ENCODE data around the gene QSER1.

Gene QSER1

GRCh38 chr11:32892355-32893092 is at the start of gene QSER1:
QSER1 (plus strand) TSS chr11:32892811; CDS start chr11:32893126, 315 bp downstream.
- no peaks in the 10 kb centered on the region for H3K27me3 ChIP-seq (ENCODE audit: control insufficient read depth in 5 of 5, insufficient read depth in 4 of 5, low read length in 5 of 5)
- H3K36me3 ChIP-seq (ENCODE audit: control insufficient read depth in 5 of 5, insufficient read depth in 5 of 5, low read length in 5 of 5): no peaks in the 10 kb centered on the region
- no peaks in the 10 kb centered on the region for H3K9me3 ChIP-seq (ENCODE audit: control insufficient read depth in 5 of 5, low read length in 5 of 5)
- peaks cover 0 to 23% (median 18%) of the 10 kb centered on the region in 5 donors for H3K4me1 ChIP-seq (ENCODE audit: control insufficient read depth in 5 of 5, insufficient read depth in 5 of 5, low read length in 5 of 5)
- peak within 1 kb of the TSS; percentile 82 to 93 (median 89) for H3K9ac ChIP-seq (ENCODE audit: low read length in 5 of 5)
- peak within 1 kb of the TSS; percentile 81 to 90 (median 85) for H3K4me3 ChIP-seq (ENCODE audit: low read depth in 1 of 5, low read length in 5 of 5)
- H3K27ac ChIP-seq (ENCODE audit: low read depth, low read length): peak within 1 kb of the TSS; percentile 89

GRCh38 chr11:32843544-32843943 is 49.1 kb upstream of the QSER1 start:
- H3K4me1 ChIP-seq (ENCODE audit: control insufficient read depth in 5 of 5, insufficient read depth in 5 of 5, low read length in 5 of 5): peaks cover 0 to 3% (median 0%) of the 10 kb centered on the region in 5 donors
- H3K27ac ChIP-seq (ENCODE audit: low read depth, low read length): no peak overlapping the region
- no peaks in the 10 kb centered on the region for H3K36me3 ChIP-seq (ENCODE audit: control insufficient read depth in 5 of 5, insufficient read depth in 5 of 5, low read length in 5 of 5)
- peaks cover 0 to 5% (median 2%) of the 10 kb centered on the region in 5 donors for H3K9me3 ChIP-seq (ENCODE audit: control insufficient read depth in 5 of 5, low read length in 5 of 5)
- no peak overlapping the region for H3K9ac ChIP-seq (ENCODE audit: low read length in 5 of 5)
- H3K4me3 ChIP-seq (ENCODE audit: low read depth in 1 of 5, low read length in 5 of 5): no peak overlapping the region
- no peaks in the 10 kb centered on the region for H3K27me3 ChIP-seq (ENCODE audit: control insufficient read depth in 5 of 5, insufficient read depth in 4 of 5, low read length in 5 of 5)

GRCh38 chr11:32847511-32847910 is 45.1 kb upstream of the QSER1 start:
- H3K36me3 ChIP-seq (ENCODE audit: control insufficient read depth in 5 of 5, insufficient read depth in 5 of 5, low read length in 5 of 5): no peaks in the 10 kb centered on the region
- H3K27ac ChIP-seq (ENCODE audit: low read depth, low read length): no peak overlapping the region
- peaks cover 0 to 5% (median 2%) of the 10 kb centered on the region in 5 donors for H3K9me3 ChIP-seq (ENCODE audit: control insufficient read depth in 5 of 5, low read length in 5 of 5)
- H3K27me3 ChIP-seq (ENCODE audit: control insufficient read depth in 5 of 5, insufficient read depth in 4 of 5, low read length in 5 of 5): no peaks in the 10 kb centered on the region
- H3K4me3 ChIP-seq (ENCODE audit: low read depth in 1 of 5, low read length in 5 of 5): no peak overlapping the region
- H3K9ac ChIP-seq (ENCODE audit: low read length in 5 of 5): no peak overlapping the region
- H3K4me1 ChIP-seq (ENCODE audit: control insufficient read depth in 5 of 5, insufficient read depth in 5 of 5, low read length in 5 of 5): peaks cover 0 to 3% (median 0%) of the 10 kb centered on the region in 5 donors

DNA sequence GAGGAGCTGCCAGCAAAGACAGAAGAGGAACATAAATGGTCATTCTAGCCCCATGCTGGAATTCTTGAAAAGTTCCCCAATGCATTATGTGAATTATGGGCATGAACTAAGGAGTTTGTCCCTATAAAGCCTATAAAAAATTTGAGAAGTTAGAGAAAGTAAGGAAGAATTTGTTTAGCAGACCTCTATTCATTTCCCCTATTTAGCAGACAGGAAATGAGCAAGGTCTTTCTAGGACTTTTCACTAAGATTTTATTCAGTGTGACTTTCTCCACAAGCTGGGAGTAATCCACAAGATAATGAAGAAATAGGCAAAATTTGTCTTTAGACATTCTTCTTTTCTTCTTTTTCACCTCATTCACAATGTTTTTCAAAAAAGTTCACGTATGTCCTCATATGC is 42.9 kb upstream of the QSER1 start:
- H3K27ac ChIP-seq (ENCODE audit: low read depth, low read length): no peak overlapping the region
- no peak overlapping the region for H3K4me3 ChIP-seq (ENCODE audit: low read depth in 1 of 5, low read length in 5 of 5)
- peaks cover 0 to 5% (median 2%) of the 10 kb centered on the region in 5 donors for H3K9me3 ChIP-seq (ENCODE audit: control insufficient read depth in 5 of 5, low read length in 5 of 5)
- no peaks in the 10 kb centered on the region for H3K27me3 ChIP-seq (ENCODE audit: control insufficient read depth in 5 of 5, insufficient read depth in 4 of 5, low read length in 5 of 5)
- no peak overlapping the region for H3K9ac ChIP-seq (ENCODE audit: low read length in 5 of 5)
- no peaks in the 10 kb centered on the region for H3K36me3 ChIP-seq (ENCODE audit: control insufficient read depth in 5 of 5, insufficient read depth in 5 of 5, low read length in 5 of 5)
- no peaks in the 10 kb centered on the region for H3K4me1 ChIP-seq (ENCODE audit: control insufficient read depth in 5 of 5, insufficient read depth in 5 of 5, low read length in 5 of 5)

- no peaks in the 10 kb centered on the region for H3K4me1 ChIP-seq (ENCODE audit: control insufficient read depth in 5 of 5, insufficient read depth in 5 of 5, low read length in 5 of 5)
- H3K27me3 ChIP-seq (ENCODE audit: control insufficient read depth in 5 of 5, insufficient read depth in 4 of 5, low read length in 5 of 5): no peaks in the 10 kb centered on the region
- H3K27ac ChIP-seq (ENCODE audit: low read depth, low read length): no peak overlapping the region
- peaks cover 0 to 5% (median 2%) of the 10 kb centered on the region in 5 donors for H3K9me3 ChIP-seq (ENCODE audit: control insufficient read depth in 5 of 5, low read length in 5 of 5)
- no peak overlapping the region for H3K9ac ChIP-seq (ENCODE audit: low read length in 5 of 5)
- no peak overlapping the region for H3K4me3 ChIP-seq (ENCODE audit: low read depth in 1 of 5, low read length in 5 of 5)
- no peaks in the 10 kb centered on the region for H3K36me3 ChIP-seq (ENCODE audit: control insufficient read depth in 5 of 5, insufficient read depth in 5 of 5, low read length in 5 of 5)
These were observed 41.4 kb upstream of the QSER1 start for GRCh38 chr11:32851251-32851650.

DNA sequence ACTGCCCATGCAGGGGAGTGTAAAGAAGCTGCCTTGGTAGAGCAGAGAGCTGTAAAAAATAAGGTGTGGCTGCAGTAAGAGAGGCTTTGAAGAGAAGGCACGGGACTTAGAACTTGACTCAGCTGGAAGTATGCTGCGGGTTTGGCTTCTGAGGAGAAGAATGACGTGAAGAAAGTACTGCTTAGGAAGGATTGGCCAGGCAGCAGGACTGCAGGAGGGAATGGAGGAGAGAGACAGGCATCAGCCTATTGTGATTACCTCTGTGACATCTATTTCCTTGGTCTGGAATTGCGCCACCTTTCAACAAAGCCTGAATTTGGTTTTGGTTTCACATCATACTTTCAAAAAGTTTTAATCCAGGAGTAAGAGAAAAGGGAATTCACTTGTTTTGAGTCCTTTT is 40.4 kb upstream of the QSER1 start:
- H3K36me3 ChIP-seq (ENCODE audit: control insufficient read depth in 5 of 5, insufficient read depth in 5 of 5, low read length in 5 of 5): no peaks in the 10 kb centered on the region
- H3K27me3 ChIP-seq (ENCODE audit: control insufficient read depth in 5 of 5, insufficient read depth in 4 of 5, low read length in 5 of 5): no peaks in the 10 kb centered on the region
- H3K9ac ChIP-seq (ENCODE audit: low read length in 5 of 5): no peak overlapping the region
- H3K9me3 ChIP-seq (ENCODE audit: control insufficient read depth in 5 of 5, low read length in 5 of 5): peaks cover 0 to 5% (median 2%) of the 10 kb centered on the region in 5 donors
- no peaks in the 10 kb centered on the region for H3K4me1 ChIP-seq (ENCODE audit: control insufficient read depth in 5 of 5, insufficient read depth in 5 of 5, low read length in 5 of 5)
- H3K4me3 ChIP-seq (ENCODE audit: low read depth in 1 of 5, low read length in 5 of 5): no peak overlapping the region
- H3K27ac ChIP-seq (ENCODE audit: low read depth, low read length): no peak overlapping the region

GRCh38 chr11:32855601-32856000 is 37.0 kb upstream of the QSER1 start:
- H3K4me1 ChIP-seq (ENCODE audit: control insufficient read depth in 5 of 5, insufficient read depth in 5 of 5, low read length in 5 of 5): no peaks in the 10 kb centered on the region
- no peak overlapping the region for H3K4me3 ChIP-seq (ENCODE audit: low read depth in 1 of 5, low read length in 5 of 5)
- no peak overlapping the region for H3K27ac ChIP-seq (ENCODE audit: low read depth, low read length)
- no peaks in the 10 kb centered on the region for H3K9me3 ChIP-seq (ENCODE audit: control insufficient read depth in 5 of 5, low read length in 5 of 5)
- no peaks in the 10 kb centered on the region for H3K36me3 ChIP-seq (ENCODE audit: control insufficient read depth in 5 of 5, insufficient read depth in 5 of 5, low read length in 5 of 5)
- no peak overlapping the region for H3K9ac ChIP-seq (ENCODE audit: low read length in 5 of 5)
- no peaks in the 10 kb centered on the region for H3K27me3 ChIP-seq (ENCODE audit: control insufficient read depth in 5 of 5, insufficient read depth in 4 of 5, low read length in 5 of 5)

GRCh38 chr11:32858731-32859130 is 33.9 kb upstream of the QSER1 start:
- no peak overlapping the region for H3K4me3 ChIP-seq (ENCODE audit: low read depth in 1 of 5, low read length in 5 of 5)
- no peak overlapping the region for H3K9ac ChIP-seq (ENCODE audit: low read length in 5 of 5)
- H3K4me1 ChIP-seq (ENCODE audit: control insufficient read depth in 5 of 5, insufficient read depth in 5 of 5, low read length in 5 of 5): no peaks in the 10 kb centered on the region
- H3K9me3 ChIP-seq (ENCODE audit: control insufficient read depth in 5 of 5, low read length in 5 of 5): no peaks in the 10 kb centered on the region
- peaks cover 0 to 3% (median 0%) of the 10 kb centered on the region in 5 donors for H3K27me3 ChIP-seq (ENCODE audit: control insufficient read depth in 5 of 5, insufficient read depth in 4 of 5, low read length in 5 of 5)
- no peak overlapping the region for H3K27ac ChIP-seq (ENCODE audit: low read depth, low read length)
- H3K36me3 ChIP-seq (ENCODE audit: control insufficient read depth in 5 of 5, insufficient read depth in 5 of 5, low read length in 5 of 5): no peaks in the 10 kb centered on the region

DNA sequence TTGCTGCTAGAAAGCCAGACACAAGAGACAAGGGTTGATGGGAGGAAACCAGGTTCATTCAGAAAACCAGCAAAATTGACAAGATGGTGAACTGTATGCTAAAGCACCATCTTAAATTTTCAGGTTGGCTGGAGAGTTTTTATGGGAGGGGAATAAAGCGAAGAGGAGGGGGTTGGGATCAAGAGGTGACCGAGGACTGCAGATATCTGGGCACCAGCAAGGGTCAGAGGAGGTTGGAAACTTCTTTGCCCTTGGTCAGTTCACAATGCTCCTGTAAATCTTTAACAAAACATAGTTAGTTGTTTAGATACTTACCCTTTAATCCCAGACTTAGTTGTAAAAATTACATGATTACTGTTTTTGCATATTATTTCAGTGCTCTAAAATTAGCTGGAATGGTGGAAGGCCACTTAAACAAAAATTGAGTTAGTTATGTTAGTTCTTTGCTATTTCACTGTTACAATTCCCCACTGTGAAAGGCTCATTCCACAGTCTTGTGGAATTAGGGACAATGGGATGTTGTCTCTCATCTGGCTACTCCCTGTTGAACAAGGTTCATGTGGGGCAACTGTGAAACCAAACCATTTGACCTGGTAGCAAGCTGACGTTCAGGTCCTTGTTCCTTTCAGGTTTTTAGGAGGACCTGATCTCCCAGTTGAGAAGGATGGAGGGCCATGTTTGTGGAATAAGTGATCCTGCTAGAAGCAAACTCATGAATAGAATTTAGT is 30.6 kb upstream of the QSER1 start:
- Histone ChIP-seq H3K27ac (ENCODE audit: low read depth, low read length) (no peak overlapping the region), H3K4me3 (ENCODE audit: low read depth in 1 of 5, low read length in 5 of 5) (no peak overlapping the region), H3K9me3 (ENCODE audit: control insufficient read depth in 5 of 5, low read length in 5 of 5) (no peaks in the 10 kb centered on the region), H3K9ac (ENCODE audit: low read length in 5 of 5) (no peak overlapping the region), H3K36me3 (ENCODE audit: control insufficient read depth in 5 of 5, insufficient read depth in 5 of 5, low read length in 5 of 5) (no peaks in the 10 kb centered on the region), H3K27me3 (ENCODE audit: control insufficient read depth in 5 of 5, insufficient read depth in 4 of 5, low read length in 5 of 5) (peaks cover 0 to 3% (median 0%) of the 10 kb centered on the region in 5 donors), H3K4me1 (ENCODE audit: control insufficient read depth in 5 of 5, insufficient read depth in 5 of 5, low read length in 5 of 5) (no peaks in the 10 kb centered on the region)

DNA sequence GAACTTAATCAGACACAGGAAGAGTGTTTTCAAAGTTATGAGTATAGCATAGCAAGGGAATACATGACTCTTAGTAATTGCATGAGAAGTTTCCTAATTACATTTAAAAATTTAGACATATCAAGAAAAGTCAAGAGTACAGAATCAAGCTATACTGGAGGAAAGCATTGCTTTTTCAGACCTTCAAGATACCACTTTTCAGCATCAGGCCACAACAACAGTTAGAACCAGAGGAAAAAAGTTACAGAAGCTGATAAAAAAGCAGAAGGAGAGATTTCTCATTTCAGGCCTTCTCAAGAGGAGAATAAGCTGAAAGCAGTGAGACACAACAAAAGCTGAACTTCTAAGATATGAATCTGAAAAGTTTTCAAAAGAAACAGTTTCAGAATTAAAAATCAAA is 28.1 kb upstream of the QSER1 start:
- H3K9me3 ChIP-seq (ENCODE audit: control insufficient read depth in 5 of 5, low read length in 5 of 5): peaks cover 0 to 5% (median 0%) of the 10 kb centered on the region in 5 donors
- no peak overlapping the region for H3K4me3 ChIP-seq (ENCODE audit: low read depth in 1 of 5, low read length in 5 of 5)
- no peaks in the 10 kb centered on the region for H3K4me1 ChIP-seq (ENCODE audit: control insufficient read depth in 5 of 5, insufficient read depth in 5 of 5, low read length in 5 of 5)
- H3K36me3 ChIP-seq (ENCODE audit: control insufficient read depth in 5 of 5, insufficient read depth in 5 of 5, low read length in 5 of 5): no peaks in the 10 kb centered on the region
- H3K27me3 ChIP-seq (ENCODE audit: control insufficient read depth in 5 of 5, insufficient read depth in 4 of 5, low read length in 5 of 5): peaks cover 0 to 3% (median 0%) of the 10 kb centered on the region in 5 donors
- no peak overlapping the region for H3K9ac ChIP-seq (ENCODE audit: low read length in 5 of 5)
- H3K27ac ChIP-seq (ENCODE audit: low read depth, low read length): no peak overlapping the region
